ENCODE data around the gene BMP8A. TPM values are rescaled to one million over a fixed set of nuclear protein-coding genes. Genes with fewer than 3 reads are reported as not detected.
"Not testable (repeated sequence)": the region's sequence is repeated elsewhere in the genome, so short reads cannot be mapped to it uniquely, and the experiment has no call there.

The BMP8A gene
- polyA plus RNA-seq, 1 donor from 2014 or later: not detected

- H3K36me3 ChIP-seq (ENCODE audit: insufficient read depth, low read length); H2AFZ ChIP-seq (ENCODE audit: low read depth, low read length); H3K27ac ChIP-seq (ENCODE audit: low read length); H3K27me3 ChIP-seq (ENCODE audit: insufficient read depth, low read depth, low read length); H3K9me2 ChIP-seq (ENCODE audit: insufficient read depth, low read length); H3K4me2 ChIP-seq (ENCODE audit: low read length); H4K20me1 ChIP-seq (ENCODE audit: insufficient read depth); H3K79me2 ChIP-seq (replicated peaks; ENCODE audit: insufficient read depth, low read length); H3K9ac ChIP-seq (ENCODE audit: low read length); H3K9me3 ChIP-seq (ENCODE audit: low read length); H3F3A ChIP-seq (ENCODE audit: insufficient read depth, low read length, poor library complexity, severe bottlenecking); H3K4me3 ChIP-seq (ENCODE audit: low read length): not testable (repeated sequence)
These were observed 24.0 kb downstream of the BMP8A start for GRCh38 chr1:39515131-39516086.

DNA sequence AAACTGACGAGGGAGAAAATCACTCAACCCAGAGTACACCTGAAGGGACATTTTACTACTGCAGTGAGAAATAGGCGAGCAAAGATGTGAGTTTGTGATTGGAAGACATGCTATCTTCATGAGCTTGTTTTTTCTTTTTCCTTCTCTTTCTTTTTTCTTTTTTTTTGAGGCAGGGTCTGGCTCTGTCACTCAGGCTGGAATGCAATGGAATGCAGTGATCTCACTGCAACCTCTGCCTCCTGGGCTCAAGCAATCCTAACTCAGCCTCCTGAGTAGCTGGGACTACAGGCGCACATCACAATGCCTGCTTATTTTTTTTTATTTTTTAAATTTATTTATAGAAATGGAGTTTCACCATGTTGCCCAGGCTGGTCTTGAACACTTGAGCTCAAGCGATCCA, 25.4 kb downstream of the BMP8A start:
- not testable (repeated sequence) for H3K79me2 ChIP-seq (replicated peaks; ENCODE audit: insufficient read depth, low read length); H3F3A ChIP-seq (ENCODE audit: insufficient read depth, low read length, poor library complexity, severe bottlenecking); H4K20me1 ChIP-seq (ENCODE audit: insufficient read depth); H3K27ac ChIP-seq (ENCODE audit: low read length); H3K9ac ChIP-seq (ENCODE audit: low read length); H3K9me2 ChIP-seq (ENCODE audit: insufficient read depth, low read length); H3K4me3 ChIP-seq (ENCODE audit: low read length); H2AFZ ChIP-seq (ENCODE audit: low read depth, low read length); H3K27me3 ChIP-seq (ENCODE audit: insufficient read depth, low read depth, low read length); H3K4me2 ChIP-seq (ENCODE audit: low read length); H3K36me3 ChIP-seq (ENCODE audit: insufficient read depth, low read length); H3K9me3 ChIP-seq (ENCODE audit: low read length)

DNA sequence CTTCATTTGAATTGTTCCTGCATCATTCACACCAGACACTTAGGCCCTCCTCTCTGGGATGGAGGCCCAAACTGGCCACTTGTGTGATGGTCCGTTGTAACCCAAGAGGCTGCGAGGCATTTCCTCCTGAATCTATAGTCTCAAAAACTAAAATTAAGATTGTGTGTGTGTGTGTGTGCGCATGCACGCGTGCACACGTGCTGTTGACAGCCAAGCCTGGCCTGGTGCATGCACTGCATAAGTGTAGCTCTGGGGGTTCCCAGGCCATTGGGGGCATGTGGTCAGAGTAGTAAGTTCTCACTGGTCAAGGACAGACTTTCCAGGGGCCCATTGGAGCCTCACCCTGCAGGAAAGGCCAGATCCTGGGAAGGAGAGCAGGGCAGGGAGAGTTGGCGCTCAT, 26.5 kb downstream of the BMP8A start:
- not testable (repeated sequence) for H3K9ac ChIP-seq (ENCODE audit: low read length); H3K4me3 ChIP-seq (ENCODE audit: low read length); H2AFZ ChIP-seq (ENCODE audit: low read depth, low read length); H3F3A ChIP-seq (ENCODE audit: insufficient read depth, low read length, poor library complexity, severe bottlenecking); H3K27me3 ChIP-seq (ENCODE audit: insufficient read depth, low read depth, low read length); H3K9me2 ChIP-seq (ENCODE audit: insufficient read depth, low read length); H3K79me2 ChIP-seq (replicated peaks; ENCODE audit: insufficient read depth, low read length); H4K20me1 ChIP-seq (ENCODE audit: insufficient read depth); H3K4me2 ChIP-seq (ENCODE audit: low read length); H3K9me3 ChIP-seq (ENCODE audit: low read length); H3K27ac ChIP-seq (ENCODE audit: low read length); H3K36me3 ChIP-seq (ENCODE audit: insufficient read depth, low read length)

- H3K9me3 ChIP-seq (ENCODE audit: low read length); H3K36me3 ChIP-seq (ENCODE audit: insufficient read depth, low read length): not testable (repeated sequence)
These were observed 27.9 kb downstream of the BMP8A start for GRCh38 chr1:39519376-39519775.

GRCh38 chr1:39522221-39522620, 30.8 kb downstream of the BMP8A start:
- not testable (repeated sequence) for H3F3A ChIP-seq (ENCODE audit: insufficient read depth, low read length, poor library complexity, severe bottlenecking); H3K27ac ChIP-seq (ENCODE audit: low read length); H4K20me1 ChIP-seq (ENCODE audit: insufficient read depth); H3K9ac ChIP-seq (ENCODE audit: low read length); H3K9me3 ChIP-seq (ENCODE audit: low read length); H3K4me2 ChIP-seq (ENCODE audit: low read length); H3K4me3 ChIP-seq (ENCODE audit: low read length); H3K36me3 ChIP-seq (ENCODE audit: insufficient read depth, low read length); H3K9me2 ChIP-seq (ENCODE audit: insufficient read depth, low read length); H3K27me3 ChIP-seq (ENCODE audit: insufficient read depth, low read depth, low read length); H2AFZ ChIP-seq (ENCODE audit: low read depth, low read length); H3K79me2 ChIP-seq (replicated peaks; ENCODE audit: insufficient read depth, low read length)

More at GRCh38 chr1:39519376-39519775, 27.9 kb downstream of the BMP8A start:
- not testable (repeated sequence) for H3K4me3 ChIP-seq (ENCODE audit: low read length); H3K27ac ChIP-seq (ENCODE audit: low read length); H3K4me2 ChIP-seq (ENCODE audit: low read length); H4K20me1 ChIP-seq (ENCODE audit: insufficient read depth); H3F3A ChIP-seq (ENCODE audit: insufficient read depth, low read length, poor library complexity, severe bottlenecking); H3K79me2 ChIP-seq (replicated peaks; ENCODE audit: insufficient read depth, low read length); H3K9ac ChIP-seq (ENCODE audit: low read length); H3K9me2 ChIP-seq (ENCODE audit: insufficient read depth, low read length); H2AFZ ChIP-seq (ENCODE audit: low read depth, low read length); H3K27me3 ChIP-seq (ENCODE audit: insufficient read depth, low read depth, low read length)

Data from neural cell (in vitro differentiated cells).